Ramos (cell line): ENCODE results near the gene MPV17L2.

Experiments
- in situ Hi-C: fragments of 300-500 bp; cut with MboI; formaldehyde crosslinking; loops from one replicate; pipeline ENCODE4 v1.14.3; 2022; ENCODE audit warnings: low sequenced_read_pairs; ENCODE audit not compliant: unreplicated experiment

The MPV17L2 gene

DNA sequence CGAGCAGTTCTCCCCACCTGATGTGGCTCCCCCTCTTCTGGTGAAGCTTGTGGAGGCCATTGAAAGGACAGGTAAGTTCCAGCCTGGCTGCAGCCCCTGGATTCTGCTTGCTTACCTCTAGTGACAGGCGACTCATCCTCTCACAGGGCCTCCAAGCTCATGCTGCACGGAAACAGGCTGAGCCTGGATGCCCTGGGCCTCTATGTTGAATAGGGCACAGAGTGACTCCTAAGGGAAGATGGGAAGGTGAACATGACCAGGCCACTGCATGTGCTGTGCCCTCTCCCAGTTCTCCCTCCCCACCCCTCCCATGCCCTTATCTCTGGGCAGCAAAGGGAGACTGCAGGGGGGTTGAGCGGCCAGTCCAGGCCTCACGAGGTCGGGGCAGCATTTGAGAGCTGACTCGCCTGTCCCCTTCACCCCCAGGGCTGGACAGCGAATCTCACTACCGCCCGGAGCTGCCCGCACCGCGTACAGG is 32.5 kb upstream of the MPV17L2 start:
- in situ Hi-C loops = loop anchor here (10.0 kb wide), 1 partner anchor 156 kb away; the partner anchor contains the start of gene ARRDC2

DNA sequence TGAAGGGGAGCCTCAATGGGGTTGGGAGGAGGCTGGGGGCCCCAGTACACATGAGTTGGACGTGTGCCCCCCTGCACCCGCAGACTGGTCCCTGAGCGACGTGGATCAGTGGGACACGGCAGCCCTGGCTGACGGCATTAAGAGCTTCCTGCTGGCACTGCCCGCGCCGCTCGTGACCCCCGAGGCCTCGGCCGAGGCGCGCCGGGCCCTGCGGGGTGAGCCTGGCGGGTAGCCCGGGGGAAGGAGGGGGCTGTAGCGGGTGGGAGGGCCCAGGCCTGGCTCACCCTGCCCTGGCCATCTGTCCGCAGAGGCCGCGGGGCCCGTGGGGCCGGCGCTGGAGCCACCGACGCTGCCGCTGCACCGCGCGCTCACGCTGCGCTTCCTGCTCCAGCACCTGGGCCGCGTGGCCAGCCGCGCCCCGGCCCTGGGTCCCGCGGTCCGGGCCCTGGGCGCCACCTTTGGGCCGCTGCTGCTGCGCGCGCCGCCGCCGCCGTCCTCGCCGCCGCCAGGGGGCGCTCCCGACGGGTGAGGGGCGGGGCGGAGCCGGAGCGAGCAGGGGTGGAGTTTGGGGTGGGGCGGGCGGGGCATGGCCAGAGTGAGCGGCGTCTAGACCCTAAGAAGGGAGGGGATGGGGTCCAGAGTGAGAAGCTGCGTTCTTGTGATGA is 31.9 kb upstream of the MPV17L2 start:
- in situ Hi-C loops = loop anchor here (10.0 kb wide), 1 partner anchor 156 kb away; the partner anchor contains the start of gene ARRDC2

DNA sequence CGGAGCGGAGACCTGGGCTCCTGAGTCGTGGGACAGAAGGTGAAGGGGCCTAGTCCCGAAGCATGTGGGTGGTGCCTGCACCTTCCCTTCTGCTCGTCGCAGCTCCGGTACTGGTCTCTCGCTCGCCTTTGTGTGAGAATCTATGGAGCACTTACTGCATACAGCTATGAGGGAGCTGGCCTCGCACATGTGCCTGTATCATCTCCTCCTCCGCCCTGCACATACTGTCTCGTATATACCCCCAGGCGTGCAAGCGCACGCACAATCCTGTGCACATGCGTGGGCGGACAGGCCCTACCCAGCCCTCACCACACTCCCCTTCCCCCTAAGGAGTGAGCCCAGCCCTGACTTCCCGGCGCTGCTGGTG is 31.4 kb upstream of the MPV17L2 start:
- in situ Hi-C loops = loop anchor here (10.0 kb wide), 1 partner anchor 157 kb away; the partner anchor contains the start of gene ARRDC2

DNA sequence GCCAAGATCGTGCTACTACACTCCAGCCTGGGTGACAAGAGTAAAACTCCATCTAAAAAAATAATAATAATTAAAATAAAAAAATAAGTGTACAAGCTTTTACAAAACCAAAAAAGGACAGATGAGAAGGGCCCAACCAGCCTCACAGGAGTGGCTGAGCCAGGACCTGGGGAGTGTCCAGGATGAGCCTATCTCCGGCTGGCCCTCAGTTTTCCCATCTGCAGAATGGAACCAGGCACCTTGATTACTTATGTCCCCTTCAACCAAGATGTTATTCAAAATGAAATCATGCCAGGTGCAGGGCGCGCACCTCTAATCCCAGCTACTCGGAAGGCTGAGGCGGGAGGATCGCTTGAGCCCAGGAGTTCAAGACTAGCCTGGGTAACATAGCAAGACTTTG is 28.9 kb upstream of the MPV17L2 start:
- in situ Hi-C loops = loop anchor here (10.0 kb wide), 1 partner anchor 159 kb away; the partner anchor contains the start of gene ARRDC2

DNA sequence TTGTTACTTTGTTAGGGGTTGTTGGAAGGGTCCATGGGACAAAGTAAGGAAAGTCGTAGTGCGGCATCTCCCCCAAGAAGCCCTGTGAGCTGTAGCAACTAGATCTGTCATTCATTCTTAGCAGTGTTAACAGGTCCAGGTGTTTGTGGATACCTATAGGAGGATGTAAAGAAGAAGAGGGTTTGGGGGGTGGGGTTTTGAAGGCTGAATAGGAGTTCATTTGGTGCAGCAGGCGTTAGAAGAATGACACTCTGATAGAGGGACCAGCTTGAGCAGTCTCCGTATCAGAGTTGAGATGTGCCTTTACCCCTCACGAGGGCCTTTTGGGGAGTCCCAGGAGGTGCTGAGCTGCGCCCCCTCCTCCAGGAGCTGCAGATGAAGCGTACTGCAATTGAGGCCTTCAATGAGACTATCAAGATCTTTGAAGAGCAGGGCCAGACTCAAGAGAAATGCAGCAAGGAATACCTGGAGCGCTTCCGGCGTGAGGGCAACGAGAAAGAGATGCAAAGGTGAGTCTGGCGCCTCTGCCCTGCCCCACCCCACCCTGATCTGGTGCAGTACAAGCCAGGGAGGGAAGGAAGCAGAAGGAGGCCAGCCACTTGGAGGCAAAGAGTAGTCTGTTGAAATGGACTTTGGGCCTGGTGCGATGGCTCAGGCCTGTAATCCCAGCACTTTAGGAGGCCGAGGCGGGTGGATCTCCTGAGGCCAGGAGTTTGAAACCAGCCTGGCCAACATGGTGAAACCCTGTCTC is 27.0 kb upstream of the MPV17L2 start:
- in situ Hi-C loops = loop anchor here (10.0 kb wide), 1 partner anchor 161 kb away; the partner anchor contains the start of gene ARRDC2

DNA sequence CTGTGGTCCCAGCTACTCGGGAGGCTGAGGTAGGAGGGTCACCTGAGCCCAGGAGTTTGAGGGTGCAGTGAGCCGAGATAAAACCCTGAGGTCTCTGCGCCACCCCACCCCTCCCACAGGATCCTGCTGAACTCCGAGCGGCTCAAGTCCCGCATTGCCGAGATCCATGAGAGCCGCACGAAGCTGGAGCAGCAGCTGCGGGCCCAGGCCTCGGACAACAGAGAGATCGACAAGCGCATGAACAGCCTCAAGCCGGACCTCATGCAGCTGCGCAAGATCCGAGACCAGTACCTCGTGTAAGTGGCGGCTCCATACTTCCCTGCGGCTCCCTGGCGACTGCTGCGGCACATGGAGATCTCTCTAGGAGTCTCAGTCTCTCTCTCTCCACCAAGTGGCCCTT is 26.0 kb upstream of the MPV17L2 start:
- in situ Hi-C loops = loop anchor here (10.0 kb wide), 1 partner anchor 162 kb away; the partner anchor contains the start of gene ARRDC2

DNA sequence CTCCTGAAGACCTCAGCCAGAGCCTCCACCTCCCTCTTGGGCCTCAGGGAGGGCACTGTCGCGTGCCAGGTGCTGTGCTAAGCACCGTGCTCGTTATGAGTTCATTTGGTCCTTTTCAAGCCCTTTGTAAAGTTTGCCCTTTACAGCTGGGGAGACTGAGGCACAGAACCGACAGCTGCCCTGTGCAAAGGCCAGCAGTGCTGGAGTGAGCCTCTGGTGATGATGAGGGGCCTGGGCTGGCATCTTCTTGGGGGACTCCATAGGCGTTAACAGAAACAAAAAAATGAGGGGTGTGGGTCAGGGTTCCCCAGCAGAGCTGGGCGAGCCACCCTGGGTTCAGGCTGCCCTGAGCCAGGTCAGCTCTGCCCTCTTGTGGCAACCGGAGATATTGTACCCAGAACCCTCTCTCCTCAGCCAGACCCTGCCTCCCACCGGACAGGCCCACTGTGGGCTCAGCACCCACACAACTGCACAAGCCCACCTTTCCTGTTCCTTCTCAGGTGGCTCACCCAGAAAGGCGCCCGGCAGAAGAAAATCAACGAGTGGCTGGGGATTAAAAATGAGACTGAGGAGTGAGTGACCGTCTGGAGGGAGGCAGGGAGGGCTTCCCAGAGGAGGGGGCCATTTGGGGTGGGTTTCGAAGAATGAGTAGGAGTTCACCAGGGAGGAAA is 24.9 kb upstream of the MPV17L2 start:
- in situ Hi-C loops = loop anchor here (10.0 kb wide), 1 partner anchor 163 kb away; the partner anchor contains the start of gene ARRDC2

DNA sequence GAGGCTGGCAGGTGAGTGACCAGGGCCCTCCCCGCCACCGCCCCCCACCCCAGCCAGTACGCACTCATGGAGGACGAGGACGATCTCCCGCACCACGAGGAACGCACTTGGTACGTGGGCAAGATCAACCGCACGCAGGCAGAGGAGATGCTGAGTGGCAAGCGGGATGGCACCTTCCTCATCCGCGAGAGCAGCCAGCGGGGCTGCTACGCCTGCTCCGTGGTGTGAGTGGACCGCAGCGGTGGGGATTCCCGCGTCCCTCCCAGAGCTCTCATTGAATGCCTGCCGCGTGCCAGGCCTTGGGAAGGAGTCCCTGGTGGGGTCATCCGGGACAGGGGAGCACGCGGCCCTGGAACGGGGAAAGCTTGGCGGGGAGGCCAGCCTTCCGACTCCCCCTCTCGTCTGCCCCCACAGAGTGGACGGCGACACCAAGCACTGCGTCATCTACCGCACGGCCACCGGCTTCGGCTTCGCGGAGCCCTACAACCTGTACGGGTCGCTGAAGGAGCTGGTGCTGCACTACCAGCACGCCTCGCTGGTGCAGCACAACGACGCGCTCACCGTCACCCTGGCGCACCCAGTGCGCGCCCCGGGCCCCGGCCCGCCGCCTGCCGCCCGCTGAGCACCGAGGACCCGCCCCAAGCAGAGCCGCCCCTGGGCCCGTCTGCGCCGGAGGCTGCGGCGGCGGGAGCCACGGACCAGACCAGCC is 24.2 kb upstream of the MPV17L2 start:
- in situ Hi-C loops = loop anchor here (10.0 kb wide), 1 partner anchor 164 kb away; the partner anchor contains the start of gene ARRDC2

DNA sequence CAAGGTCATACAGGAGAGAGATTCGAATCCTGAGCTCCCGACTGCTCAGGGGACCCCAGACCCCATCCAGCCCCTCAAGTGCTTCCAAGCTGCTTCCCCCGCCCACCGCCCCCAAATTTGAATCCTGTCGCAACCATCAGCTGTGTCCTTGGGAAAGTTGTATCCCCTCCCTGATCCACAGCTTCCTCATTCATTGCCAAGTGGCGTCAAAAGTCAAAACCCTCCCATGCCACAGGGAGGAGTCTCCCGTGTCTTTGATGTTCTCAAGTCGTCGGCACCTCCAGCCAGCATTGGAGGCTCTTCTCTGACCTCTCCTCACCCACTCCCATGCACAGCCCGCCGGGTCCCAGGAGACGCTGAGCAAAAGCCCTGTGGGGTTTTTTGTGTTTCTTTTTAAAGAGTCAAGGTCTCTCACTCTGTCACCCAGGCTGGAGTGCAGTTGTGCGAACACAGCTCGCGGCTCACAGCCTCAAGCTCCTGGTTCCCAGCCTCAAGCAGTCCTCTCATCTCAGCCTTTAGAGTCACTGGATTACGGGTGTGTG is 22.2 kb upstream of the MPV17L2 start:
- in situ Hi-C loops = no loop called here

DNA sequence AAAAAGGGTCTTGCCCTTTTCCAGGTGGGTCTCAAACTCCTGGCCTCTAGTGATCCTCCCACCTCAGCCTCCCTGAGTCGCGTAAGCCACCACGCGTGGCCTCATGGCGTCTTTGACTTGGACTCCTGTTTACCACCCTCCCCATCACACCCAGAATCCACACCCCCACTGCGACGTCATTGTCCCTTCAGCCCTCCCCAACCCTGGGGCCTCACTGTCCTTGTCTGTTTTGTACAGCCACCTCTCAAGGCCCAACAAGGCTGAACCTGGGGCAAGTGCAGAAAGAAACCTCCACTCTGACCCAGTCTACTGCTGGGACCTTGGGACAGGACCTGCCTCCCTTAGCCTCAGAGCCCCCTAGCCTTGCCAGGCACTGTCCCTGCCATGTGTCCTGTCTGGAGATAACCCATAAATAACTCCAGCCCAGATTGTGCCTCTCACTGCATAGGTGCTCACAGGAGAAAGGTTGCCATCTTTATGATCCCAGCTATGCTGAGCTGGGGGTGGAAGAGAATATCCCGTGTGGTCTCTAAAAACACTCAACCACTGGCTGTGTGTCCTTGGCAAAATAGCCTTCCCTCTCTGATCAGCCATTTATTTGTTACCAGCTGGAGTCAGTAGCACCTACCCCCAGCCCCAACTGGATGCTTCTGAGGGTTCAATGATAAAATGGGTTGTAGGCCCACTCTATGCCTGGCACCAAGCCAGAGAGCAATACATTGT is 21.3 kb upstream of the MPV17L2 start:
- in situ Hi-C loops = no loop called here

DNA sequence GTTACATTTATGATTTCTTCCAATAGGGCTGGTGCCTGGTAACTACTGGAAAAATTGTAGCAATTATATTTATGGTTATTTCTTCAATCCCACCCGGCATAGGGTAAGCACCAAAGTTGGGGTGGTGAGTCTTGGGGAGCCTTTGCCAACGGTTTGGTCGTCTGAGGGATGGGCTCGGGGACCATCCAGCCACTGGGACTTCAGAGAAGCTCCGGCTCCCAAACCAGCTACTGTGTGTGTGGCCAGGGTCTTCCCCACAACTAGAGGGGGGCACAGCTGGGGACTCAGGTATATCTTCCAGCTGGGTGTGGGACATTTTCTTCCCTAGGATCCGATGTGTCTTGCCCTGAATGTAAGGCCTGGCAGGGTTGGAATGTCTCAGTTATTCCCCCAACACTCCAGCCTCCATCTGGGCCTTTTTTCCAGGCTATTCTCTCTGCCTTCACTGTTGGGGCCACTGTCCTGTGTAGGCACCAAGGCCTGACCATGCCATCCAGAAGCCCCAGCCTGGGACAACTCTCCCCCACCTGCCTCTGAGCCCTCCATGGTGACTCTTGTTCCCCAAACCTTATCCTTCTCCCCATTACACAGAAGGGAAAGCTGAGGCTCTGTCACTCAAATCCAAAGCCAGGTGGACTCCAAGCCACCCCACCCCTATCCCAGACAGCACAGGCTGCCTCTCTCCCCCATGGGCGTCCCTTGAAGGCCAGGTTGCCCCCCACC is 20.5 kb upstream of the MPV17L2 start:
- in situ Hi-C loops = no loop called here

DNA sequence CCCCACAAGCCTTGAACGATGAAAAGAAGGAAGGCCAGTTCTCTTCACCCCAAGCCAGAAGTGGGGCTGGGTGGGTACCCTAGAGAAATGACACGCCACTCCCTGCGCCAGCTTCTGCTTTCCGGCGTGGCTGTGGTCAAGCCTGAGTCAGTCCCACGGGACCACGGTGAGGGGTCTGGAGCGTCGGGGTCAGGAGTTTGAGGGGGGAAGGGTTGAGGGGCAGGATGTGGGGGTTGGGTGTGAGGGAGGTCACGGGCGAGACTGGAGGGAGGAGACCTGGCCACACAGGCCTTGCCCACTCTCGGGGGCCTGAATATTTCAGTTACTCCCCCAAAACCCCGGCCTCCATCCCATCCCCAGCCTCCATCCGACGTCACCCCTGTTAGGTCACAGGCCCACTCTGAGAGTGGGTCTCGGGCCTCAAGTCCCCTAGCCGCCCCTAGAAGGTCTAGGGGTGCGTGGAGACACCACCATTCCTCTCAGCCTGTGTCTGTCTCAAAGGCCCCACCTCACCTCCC is 19.9 kb upstream of the MPV17L2 start:
- in situ Hi-C loops = no loop called here

DNA sequence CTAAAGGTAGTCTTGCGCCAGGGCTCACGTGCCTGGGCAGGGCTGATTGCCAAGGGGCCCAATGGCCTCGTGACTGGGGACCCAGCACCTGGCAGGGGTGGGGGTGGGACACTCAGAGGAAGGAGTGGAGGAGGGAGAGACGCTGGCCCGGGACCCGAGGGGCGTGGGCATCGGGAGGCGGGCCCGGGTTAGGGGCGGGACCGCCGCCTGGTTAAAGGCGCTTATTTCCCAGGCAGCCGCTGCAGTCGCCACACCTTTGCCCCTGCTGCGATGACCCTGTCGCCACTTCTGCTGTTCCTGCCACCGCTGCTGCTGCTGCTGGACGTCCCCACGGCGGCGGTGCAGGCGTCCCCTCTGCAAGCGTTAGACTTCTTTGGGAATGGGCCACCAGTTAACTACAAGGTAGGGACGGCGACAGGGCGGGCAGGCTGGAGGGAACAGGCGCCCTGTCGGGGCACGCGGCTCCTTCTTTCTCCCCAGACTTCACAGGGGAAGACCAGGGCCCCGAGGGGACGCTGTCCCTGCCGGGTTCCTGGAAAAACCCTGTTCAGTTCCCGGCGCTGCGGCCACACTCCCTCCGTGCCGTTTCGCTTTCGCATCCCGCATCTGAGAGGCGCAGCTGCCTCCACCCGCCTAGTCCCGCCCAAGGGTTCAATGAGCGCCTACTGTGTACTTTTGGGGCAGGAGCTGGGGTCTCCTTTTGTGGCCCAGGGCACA is 19.3 kb upstream of the MPV17L2 start, which contains the start of gene IFI30:
Gene IFI30, plus strand, starts transcription at position 242 of the 717 bp plus-strand sequence. Its CDS starts 29 bp downstream, at position 271.
- in situ Hi-C loops = no loop called here

DNA sequence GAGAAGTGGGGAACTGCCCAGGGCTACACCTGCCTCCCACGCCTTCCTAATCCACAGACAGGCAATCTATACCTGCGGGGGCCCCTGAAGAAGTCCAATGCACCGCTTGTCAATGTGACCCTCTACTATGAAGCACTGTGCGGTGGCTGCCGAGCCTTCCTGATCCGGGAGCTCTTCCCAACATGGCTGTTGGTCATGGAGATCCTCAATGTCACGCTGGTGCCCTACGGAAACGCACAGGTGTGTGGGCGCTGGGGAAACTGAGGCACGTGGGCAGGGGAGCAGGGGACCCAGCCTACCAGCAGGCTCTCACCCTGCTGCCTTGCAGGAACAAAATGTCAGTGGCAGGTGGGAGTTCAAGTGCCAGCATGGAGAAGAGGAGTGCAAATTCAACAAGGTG is 18.0 kb upstream of the MPV17L2 start:
- in situ Hi-C loops = no loop called here

DNA sequence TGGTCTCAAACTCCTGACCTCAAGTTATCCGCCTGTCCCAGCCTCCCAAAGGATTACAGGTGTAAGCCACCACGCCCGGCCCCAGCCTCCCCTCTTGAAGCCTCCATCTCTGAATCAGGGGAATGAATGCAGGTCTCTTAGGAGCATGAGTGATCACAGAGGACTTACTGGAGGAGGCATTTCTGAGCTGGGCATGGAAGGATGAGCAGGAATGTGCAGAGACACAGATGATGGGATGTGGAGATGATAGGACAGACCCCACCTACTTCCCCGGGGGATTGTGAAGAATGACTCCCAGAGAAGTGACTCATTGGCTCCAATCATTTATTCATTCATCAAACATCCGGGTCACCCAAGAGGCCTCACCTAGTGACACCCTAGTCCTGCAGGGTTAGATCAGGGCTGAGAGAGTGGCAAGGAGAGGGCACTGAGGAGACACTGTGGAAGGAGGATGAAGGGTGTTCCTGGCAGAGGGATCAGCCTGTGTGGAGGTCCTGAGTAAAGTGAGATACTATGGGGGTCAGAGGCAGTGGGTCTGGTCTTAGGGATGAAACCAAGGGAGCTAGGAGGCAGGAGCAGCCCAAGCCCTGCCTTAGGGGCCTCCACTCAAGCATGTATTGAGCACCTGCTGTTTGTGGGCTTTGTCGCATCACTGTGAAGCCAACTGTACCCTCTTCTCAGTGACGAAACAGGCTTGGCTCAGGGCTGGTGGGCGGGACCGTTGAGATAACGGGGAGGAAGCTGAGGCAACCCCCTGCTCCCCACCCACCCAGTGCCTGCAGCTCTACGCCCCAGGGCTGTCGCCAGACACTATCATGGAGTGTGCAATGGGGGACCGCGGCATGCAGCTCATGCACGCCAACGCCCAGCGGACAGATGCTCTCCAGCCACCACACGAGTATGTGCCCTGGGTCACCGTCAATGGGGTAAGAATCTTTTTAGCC is 16.4 kb upstream of the MPV17L2 start:
- in situ Hi-C loops = no loop called here

DNA sequence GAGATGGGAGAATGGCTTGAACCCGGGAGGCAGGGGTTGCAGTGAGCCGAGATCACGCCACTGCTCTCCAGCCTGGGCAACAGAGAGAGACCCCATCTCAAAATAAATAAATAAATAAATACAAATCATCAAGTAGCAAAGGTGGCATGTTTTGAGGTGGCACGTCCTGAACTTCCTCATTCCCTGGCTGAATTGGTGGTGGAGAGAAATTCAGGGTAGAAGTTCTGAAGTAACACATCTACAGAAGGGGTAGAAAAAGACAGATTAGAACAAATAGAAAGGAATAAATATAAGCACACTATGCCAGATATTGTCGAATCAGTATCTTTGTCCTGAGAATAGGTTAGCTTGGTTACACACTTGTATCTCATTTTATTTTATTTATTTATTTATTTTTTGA is 13.1 kb upstream of the MPV17L2 start:
- in situ Hi-C loops = no loop called here
